GM06990 (cell line): Measurements from ENCODE around the gene WDFY4.

Experiments used
- DNase-seq: peaks from one replicate; pipeline ENCODE4 v3.0.0-alpha.2; 2011; ENCODE audit not compliant: insufficient read length; ENCODE audit errors: extremely low read depth
- H3K27me3 ChIP-seq: replicated peaks from 2 replicates; pipeline ENCODE4 v1.6.0; 2011; ENCODE audit warnings: low read length; ENCODE audit not compliant: control insufficient read depth, insufficient read depth
- H3K36me3 ChIP-seq: 2 replicates; pipeline ENCODE4 v1.5.1; 2011; ENCODE audit warnings: low read length; ENCODE audit not compliant: control insufficient read depth, insufficient read depth
- H3K4me3 ChIP-seq: replicated peaks from 2 replicates; pipeline ENCODE4 v1.5.1; 2011; ENCODE audit warnings: low read depth, mild to moderate bottlenecking, control low read depth, low read length
- TF ChIP-seq, protein P1 (sequence below): IDR thresholded peaks from 2 replicates; pipeline ENCODE4 v1.5.1; 2011; ENCODE audit warnings: low read length, control low read depth, mild to moderate bottlenecking, inconsistent platforms; ENCODE audit not compliant: insufficient read depth, poor library complexity, severe bottlenecking

The WDFY4 gene

DNA sequence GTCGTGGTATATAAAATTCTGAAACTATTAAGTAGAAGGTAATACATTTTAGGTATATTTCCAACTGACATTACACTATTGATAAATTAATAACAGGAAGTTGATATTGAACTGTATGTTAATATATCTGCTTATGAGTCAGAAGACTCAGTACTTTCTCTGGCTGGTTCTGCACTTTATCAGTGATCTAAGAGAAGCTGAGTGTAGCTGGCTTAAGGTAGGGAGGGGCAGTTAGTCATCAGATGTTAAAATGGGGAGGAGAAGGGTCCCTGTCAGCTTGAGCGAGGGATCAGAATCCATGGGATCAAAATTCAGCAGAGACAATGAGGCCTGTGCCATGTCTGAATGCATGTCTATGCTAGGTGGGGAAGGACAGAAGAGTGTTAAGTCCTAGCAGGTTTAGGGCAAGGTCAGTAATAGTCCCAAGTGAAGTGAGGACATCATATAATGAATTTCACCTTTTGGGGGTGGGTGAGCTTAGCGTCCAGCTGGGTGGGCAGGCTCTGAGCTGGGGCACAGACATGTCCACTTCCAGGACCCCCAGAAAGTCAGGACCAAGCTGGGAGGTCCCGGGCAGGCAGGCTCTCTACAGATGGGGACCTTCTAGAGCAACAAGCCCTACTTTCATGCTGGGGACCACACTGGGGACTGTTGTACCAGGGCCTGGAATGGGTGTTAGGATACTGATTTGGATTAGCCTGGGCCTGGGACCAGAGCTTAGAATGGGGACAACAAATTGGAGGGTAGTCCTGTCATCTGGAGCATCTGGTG lies 82.9 kb downstream of the WDFY4 start:
- Histone ChIP-seq H3K27me3 (no peaks in the 10 kb centered on the region), H3K36me3 (peaks cover 23% of the 10 kb centered on the region), H3K4me3 (no peak overlapping the region)
- TF ChIP-seq, protein P1, sequence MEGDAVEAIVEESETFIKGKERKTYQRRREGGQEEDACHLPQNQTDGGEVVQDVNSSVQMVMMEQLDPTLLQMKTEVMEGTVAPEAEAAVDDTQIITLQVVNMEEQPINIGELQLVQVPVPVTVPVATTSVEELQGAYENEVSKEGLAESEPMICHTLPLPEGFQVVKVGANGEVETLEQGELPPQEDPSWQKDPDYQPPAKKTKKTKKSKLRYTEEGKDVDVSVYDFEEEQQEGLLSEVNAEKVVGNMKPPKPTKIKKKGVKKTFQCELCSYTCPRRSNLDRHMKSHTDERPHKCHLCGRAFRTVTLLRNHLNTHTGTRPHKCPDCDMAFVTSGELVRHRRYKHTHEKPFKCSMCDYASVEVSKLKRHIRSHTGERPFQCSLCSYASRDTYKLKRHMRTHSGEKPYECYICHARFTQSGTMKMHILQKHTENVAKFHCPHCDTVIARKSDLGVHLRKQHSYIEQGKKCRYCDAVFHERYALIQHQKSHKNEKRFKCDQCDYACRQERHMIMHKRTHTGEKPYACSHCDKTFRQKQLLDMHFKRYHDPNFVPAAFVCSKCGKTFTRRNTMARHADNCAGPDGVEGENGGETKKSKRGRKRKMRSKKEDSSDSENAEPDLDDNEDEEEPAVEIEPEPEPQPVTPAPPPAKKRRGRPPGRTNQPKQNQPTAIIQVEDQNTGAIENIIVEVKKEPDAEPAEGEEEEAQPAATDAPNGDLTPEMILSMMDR = no peak
- DNase-seq = no peak

DNA sequence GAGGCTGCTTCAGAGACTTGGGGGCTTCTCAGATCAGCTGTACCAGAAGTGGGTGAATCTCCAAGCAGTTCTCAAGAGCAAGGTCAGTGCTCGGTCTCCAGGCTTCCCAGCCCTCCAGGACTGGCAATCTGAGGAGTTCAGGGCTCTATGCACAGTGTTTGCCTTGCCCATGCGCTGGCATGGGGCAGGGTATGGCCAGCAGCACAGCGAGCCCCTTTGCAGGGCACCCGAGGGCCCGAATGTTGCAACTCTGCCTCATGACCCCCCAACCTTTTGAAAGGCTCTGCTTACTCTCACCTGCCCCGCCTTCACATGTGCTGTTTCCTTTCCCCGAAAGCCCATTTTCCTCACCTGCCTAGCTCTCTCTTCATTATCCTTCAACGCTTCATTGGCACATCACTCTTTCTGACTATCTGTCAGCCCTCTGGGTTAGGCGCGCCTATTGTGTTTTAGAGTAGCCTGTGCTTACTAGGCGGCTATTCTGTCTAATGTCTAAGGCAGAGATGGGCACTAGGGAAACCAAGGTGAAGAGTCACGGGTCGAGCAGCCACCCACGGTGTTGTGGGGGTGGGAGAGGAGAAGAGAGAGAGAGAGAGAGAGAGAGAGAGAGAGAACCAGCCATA lies 83.6 kb downstream of the WDFY4 start:
- no peak overlapping the region for H3K4me3 ChIP-seq
- DNase-seq = no peak
- peaks cover 22% of the 10 kb centered on the region for H3K36me3 ChIP-seq
- H3K27me3 ChIP-seq = no peaks in the 10 kb centered on the region
- TF ChIP-seq, protein P1 = no peak

DNA sequence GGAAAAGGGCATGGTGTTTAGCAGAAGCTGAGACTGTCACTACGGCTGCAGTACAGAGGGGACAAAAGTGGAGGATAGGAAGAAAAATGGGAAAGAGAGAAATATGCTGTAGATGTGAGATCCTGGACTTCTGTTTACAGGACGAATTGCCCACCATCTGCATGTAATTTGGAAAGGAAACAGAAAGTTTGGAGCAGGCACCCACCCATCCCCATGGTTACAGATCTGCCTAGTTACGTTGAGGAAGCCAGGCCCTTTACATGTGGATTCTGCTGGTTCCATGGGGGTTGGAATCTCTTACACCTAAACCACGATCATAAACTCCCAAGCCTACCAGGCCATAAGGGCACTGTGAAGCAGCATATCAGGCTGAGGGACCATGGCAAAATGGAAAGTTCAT lies 84.3 kb downstream of the WDFY4 start:
- TF ChIP-seq, protein P1 = no peak
- H3K36me3 ChIP-seq = peaks cover 24% of the 10 kb centered on the region
- no peak overlapping the region for H3K4me3 ChIP-seq
- DNase-seq = no peak
- H3K27me3 ChIP-seq = no peaks in the 10 kb centered on the region

DNA sequence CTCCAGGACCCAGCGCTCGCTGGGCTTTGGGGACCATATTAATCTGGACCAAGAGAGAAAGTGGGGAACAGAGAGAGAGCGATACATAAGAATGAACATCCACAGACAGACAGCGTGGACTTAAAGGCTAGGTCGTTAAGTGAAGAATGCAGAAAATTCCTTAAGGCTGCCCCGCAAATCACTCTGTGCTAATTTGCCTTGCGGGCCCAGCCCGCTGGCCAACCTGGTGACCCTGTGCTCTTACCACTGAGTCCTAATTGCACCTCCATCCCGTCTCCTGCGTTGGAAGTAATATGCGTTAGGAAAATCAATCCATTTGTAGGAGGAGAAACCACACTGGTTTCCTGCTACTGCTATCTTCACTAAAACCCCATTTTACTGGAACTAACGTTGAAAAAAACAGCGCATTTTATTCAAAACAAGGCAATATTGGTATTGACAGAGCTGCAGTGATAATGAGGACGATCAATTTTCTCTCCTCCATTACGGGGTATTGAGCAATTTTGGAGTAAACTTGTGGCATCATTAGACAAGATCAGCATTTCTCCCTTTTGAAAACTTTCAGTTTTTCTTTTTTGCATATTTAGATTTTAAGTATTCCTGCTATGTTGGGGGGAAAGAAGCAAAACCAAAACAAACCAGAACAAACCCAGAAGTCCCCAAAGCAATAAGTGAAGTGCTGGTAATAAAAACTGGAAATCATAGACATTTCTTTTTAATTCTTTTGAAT lies 85.2 kb downstream of the WDFY4 start:
- no peak for DNase-seq
- H3K36me3 ChIP-seq = peaks cover 33% of the 10 kb centered on the region
- H3K4me3 ChIP-seq = no peak overlapping the region
- TF ChIP-seq, protein P1 = no peak
- H3K27me3 ChIP-seq = no peaks in the 10 kb centered on the region

DNA sequence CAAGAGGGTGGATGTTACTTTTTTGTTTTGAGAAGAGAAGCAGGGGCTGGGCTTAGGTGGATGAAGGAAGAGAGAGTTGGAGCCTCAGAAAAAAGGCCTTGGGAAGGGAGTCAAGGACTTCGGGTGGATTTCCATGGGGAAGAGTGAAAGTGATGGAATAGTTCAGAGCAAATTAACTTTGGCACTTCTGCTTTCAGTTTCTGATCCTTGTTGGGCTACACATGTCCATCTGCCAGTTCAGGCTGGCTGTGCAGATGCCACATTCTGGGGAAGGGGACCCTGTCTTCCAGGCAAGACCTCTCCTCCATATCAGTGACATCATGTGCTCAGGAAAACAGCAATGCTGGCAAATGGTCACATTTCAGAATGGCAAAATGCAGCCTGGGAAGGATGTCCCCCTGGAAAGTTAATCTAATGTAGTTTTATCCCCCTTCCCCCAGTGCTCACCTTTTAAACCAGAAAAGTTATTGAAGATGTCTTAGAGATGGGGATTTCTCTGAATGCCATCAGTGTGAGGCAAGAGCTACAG lies 86.0 kb downstream of the WDFY4 start:
- no peak overlapping the region for H3K4me3 ChIP-seq
- DNase-seq = no peak
- TF ChIP-seq, protein P1 = no peak
- H3K36me3 ChIP-seq = peaks cover 36% of the 10 kb centered on the region
- H3K27me3 ChIP-seq = no peaks in the 10 kb centered on the region
